Subcutaneous abdominal adipose tissue (tissue), 5 donors: ENCODE measurements around the gene CEACAM16.
"Not testable (repeated sequence)": the region's sequence is repeated elsewhere in the genome, so short reads cannot be mapped to it uniquely, and the experiment has no call there.

Experiments
- H3K27ac ChIP-seq: one replicate; pipeline ENCODE4 v1.7.0; 2013; ENCODE audit warnings: low read depth, mild to moderate bottlenecking, inconsistent platforms, low read length, moderate library complexity
- H3K27me3 ChIP-seq, 5 donors: one replicate each; pipeline ENCODE4 v1.7.0; 2013; ENCODE audit warnings: low read length in 5 of 5, inconsistent platforms in 1 of 5; ENCODE audit not compliant: control insufficient read depth in 5 of 5, insufficient read depth in 4 of 5
- H3K36me3 ChIP-seq, 5 donors: one replicate each; pipeline ENCODE4 v1.7.0; 2013; ENCODE audit warnings: low read length in 5 of 5; ENCODE audit not compliant: control insufficient read depth in 5 of 5, insufficient read depth in 5 of 5
- H3K4me1 ChIP-seq, 5 donors: one replicate each; pipeline ENCODE4 v1.7.0; 2013; ENCODE audit warnings: low read length in 5 of 5, mild to moderate bottlenecking in 3 of 5, moderate library complexity in 1 of 5; ENCODE audit not compliant: control insufficient read depth in 5 of 5, insufficient read depth in 5 of 5
- H3K4me3 ChIP-seq, 5 donors: one replicate each; pipeline ENCODE4 v1.7.0; 2013; ENCODE audit warnings: low read length in 5 of 5, low read depth in 1 of 5
- H3K9ac ChIP-seq, 5 donors: one replicate each; pipeline ENCODE4 v1.7.0; 2013; ENCODE audit warnings: low read length in 5 of 5, mild to moderate bottlenecking in 4 of 5, moderate library complexity in 3 of 5
- H3K9me3 ChIP-seq, 5 donors: one replicate each; pipeline ENCODE4 v1.7.0; 2013; ENCODE audit warnings: low read length in 5 of 5; ENCODE audit not compliant: control insufficient read depth in 5 of 5
- donor health status: healthy.
- donor health status: healthy.
- donor health status: healthy.
- donor health status: healthy.
- donor health status: healthy.

CEACAM16 gene

DNA sequence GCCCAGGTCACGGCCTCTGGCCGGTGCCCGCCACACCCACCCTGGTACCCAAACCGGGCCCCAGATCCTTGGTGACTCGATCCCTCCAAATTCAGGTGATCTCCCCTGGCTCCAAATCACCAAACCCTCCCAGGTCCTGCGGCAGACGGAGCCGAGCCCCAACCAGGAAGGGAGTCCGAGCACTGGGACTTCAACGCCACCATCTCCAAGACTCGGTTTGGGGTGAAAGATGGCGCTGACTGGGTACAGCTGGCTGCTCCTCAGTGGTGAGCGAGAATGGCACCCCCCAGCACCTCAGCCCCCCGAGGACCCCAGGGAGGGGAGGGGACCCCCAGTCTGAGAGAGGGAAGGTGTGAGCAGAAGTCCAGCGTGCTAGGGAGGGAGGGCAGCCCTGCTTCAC, 2.3 kb downstream of the CEACAM16 start:
- Histone ChIP-seq H3K9me3 (no peaks in the 10 kb centered on the region), H3K4me3 (no peak overlapping the region), H3K27me3 (peaks cover 3 to 10% (median 4%) of the 10 kb centered on the region in 5 donors), H3K4me1 (no peaks in the 10 kb centered on the region), H3K27ac (no peak overlapping the region), H3K9ac (no peak overlapping the region), H3K36me3 (no peaks in the 10 kb centered on the region)

DNA sequence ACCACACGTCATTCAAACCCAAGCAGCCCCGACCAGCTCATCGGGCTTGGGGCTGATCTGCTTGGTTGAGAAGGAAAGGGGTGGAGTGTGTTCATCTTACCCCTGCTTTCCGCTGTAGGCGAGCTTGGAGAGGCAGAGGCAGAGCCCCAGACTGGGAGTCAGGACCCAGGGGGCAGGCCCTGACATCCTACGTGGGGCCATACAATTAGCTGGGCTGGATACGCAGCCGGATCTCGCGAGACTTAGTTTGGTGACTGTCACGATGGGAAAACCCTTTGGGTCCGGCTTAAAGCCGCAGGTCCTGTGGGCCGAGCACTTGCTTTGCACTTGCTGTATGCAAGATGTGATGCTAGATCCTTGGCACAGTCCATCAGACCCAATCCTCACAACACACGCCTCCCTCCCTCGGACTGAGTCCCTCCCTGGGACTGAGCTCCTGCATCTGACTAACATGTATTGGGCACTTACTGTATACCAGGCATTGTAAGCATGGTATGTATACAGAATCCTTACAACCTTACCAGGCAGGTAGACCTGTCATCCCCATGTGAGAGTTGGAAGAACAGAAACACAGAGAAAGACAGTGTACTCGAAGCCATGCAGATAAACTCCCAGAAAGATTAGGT, 3.7 kb downstream of the CEACAM16 start:
- H3K36me3 ChIP-seq, result no peaks in the 10 kb centered on the region
- H3K4me3 ChIP-seq, result no peak overlapping the region
- H3K27ac ChIP-seq, result no peak overlapping the region
- peaks cover 0 to 13% (median 1%) of the 10 kb centered on the region in 5 donors for H3K27me3 ChIP-seq
- no peaks in the 10 kb centered on the region for H3K9me3 ChIP-seq
- no peak overlapping the region for H3K9ac ChIP-seq
- no peaks in the 10 kb centered on the region for H3K4me1 ChIP-seq

DNA sequence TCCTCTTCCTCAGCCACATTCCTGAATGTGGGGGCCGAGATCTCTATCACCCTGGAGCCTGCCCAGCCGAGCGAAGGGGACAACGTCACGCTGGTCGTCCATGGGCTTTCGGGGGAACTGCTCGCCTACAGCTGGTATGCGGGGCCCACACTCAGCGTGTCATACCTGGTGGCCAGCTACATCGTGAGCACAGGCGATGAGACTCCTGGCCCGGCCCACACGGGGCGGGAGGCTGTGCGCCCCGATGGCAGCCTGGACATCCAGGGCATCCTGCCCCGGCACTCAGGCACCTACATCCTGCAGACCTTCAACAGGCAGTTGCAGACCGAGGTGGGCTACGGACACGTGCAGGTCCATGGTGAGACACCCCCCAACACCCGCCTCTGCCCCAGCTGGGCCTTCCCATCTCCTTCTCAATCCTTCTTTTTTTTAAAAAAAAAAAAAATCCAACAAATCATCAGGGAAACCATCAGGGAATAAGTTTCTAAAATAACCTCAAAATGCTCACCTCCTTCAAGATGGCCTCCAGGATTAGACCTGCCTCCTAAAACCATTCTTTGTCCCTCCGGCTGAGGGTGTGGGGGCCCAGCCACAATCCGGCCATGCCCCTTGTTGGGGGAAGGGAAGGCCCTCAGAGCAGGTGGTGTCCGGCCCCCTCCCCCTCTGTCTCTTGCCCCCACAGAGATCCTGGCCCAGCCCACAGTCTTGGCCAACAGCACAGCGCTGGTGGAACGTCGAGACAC, 4.6 kb downstream of the CEACAM16 start:
- Histone ChIP-seq H3K27ac (no peak overlapping the region), H3K4me3 (no peak overlapping the region), H3K27me3 (peaks cover 0 to 13% (median 0%) of the 10 kb centered on the region in 5 donors), H3K9me3 (no peaks in the 10 kb centered on the region), H3K36me3 (no peaks in the 10 kb centered on the region), H3K9ac (no peak overlapping the region), H3K4me1 (no peaks in the 10 kb centered on the region)

DNA sequence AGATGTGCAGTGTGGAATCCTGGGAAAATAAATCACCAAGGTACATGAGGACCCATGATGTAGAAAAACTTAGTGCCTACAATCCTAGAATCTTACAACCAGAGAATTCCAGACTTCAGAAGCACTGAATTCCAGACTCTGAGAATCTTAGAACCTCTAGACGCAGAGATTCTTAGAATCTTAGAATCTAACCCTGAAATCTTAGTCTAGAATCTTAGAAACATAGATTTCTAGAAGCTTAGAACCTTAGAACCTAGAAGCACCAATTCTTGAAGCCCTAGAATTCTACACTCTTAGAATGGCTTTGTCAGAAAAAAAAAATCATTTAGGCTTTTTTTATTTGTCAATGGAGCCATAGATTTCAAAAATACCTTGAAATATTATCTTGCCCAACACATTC, 6.0 kb downstream of the CEACAM16 start:
- H3K4me1 ChIP-seq, result no peaks in the 10 kb centered on the region
- no peak overlapping the region for H3K4me3 ChIP-seq
- H3K9ac ChIP-seq, result no peak overlapping the region
- peaks cover 0 to 11% (median 0%) of the 10 kb centered on the region in 5 donors for H3K27me3 ChIP-seq
- H3K9me3 ChIP-seq, result no peaks in the 10 kb centered on the region
- no peaks in the 10 kb centered on the region for H3K36me3 ChIP-seq
- H3K27ac ChIP-seq, result no peak overlapping the region

DNA sequence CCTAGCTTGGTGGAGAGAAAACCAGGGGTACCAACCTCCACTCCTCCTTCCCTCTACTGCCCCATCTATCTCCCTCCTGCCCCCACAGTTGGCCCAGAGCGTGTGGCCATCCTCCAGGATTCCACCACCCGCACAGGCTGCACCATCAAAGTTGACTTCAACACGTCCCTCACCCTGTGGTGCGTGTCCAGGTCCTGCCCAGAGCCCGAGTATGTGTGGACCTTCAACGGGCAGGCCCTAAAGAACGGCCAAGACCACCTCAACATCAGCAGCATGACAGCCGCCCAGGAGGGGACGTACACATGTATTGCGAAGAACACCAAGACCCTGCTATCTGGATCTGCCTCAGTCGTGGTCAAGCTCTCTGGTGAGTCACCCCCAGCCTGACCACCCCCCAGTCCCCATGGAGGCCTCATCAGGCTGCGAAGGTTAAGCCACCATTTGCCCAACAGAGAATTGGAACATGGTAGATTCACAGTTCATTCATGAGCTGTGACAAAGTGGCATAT, 6.6 kb downstream of the CEACAM16 start:
- H3K4me1 ChIP-seq, result peaks cover 0 to 3% (median 0%) of the 10 kb centered on the region in 5 donors
- no peak overlapping the region for H3K4me3 ChIP-seq
- no peaks in the 10 kb centered on the region for H3K9me3 ChIP-seq
- no peak overlapping the region for H3K9ac ChIP-seq
- peaks cover 0 to 11% (median 0%) of the 10 kb centered on the region in 5 donors for H3K27me3 ChIP-seq
- no peak overlapping the region for H3K27ac ChIP-seq
- H3K36me3 ChIP-seq, result no peaks in the 10 kb centered on the region

DNA sequence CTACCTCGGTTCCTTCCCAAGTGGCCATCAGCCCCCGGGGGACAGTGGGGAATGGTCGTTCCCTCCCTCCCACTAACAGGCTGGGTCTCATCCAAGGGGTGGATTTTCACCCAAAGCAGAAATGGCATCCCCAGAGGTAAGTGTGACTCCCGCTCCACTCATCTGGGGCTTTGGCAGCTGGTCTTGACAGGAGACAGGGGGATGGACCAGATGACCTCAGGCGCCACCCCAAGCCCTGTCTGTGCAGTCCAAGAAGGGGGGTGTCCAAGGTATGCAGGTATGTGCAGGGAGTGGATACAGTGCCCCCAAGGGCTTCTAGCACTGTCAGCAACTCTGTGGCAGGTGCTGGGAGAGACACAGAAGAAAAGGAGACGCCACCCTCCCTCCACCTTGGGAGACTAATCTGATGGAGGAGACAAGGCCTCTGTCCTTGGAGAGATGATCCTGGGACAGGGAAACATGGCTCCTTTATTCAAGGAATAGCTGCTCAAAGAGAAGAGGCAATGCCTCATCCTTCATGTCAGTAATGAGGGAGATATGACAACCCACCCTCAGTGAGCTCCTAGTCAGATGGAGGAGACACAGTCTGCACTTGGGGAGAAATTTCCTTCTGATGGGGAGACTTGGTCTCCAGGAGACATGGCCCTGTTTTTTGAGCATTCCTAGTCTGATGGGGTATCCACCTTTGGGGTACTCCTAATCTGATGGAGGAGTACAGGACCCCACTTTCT, 7.7 kb downstream of the CEACAM16 start:
- Histone ChIP-seq H3K27ac (no peak overlapping the region), H3K4me1 (peaks cover 0 to 9% (median 0%) of the 10 kb centered on the region in 5 donors), H3K9ac (no peak overlapping the region), H3K9me3 (no peaks in the 10 kb centered on the region), H3K27me3 (peaks cover 0 to 11% (median 0%) of the 10 kb centered on the region in 5 donors), H3K36me3 (no peaks in the 10 kb centered on the region), H3K4me3 (no peak overlapping the region)

DNA sequence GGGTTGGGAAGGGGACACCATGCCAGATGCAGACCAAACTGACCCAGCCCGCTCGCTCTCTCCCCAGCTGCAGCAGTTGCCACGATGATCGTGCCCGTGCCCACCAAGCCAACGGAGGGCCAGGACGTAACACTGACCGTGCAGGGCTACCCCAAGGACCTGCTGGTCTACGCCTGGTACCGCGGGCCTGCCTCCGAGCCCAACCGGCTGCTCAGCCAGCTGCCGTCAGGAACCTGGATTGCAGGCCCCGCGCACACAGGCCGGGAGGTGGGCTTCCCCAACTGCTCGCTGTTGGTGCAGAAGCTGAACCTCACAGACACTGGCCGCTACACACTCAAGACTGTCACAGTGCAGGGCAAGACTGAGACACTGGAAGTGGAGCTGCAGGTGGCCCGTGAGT, 8.8 kb downstream of the CEACAM16 start:
- peaks cover 0 to 8% (median 0%) of the 10 kb centered on the region in 5 donors for H3K27me3 ChIP-seq
- H3K36me3 ChIP-seq, result no peaks in the 10 kb centered on the region
- no peak overlapping the region for H3K4me3 ChIP-seq
- H3K9me3 ChIP-seq, result no peaks in the 10 kb centered on the region
- peaks cover 0 to 9% (median 0%) of the 10 kb centered on the region in 5 donors for H3K4me1 ChIP-seq
- no peak overlapping the region for H3K27ac ChIP-seq
- no peak overlapping the region for H3K9ac ChIP-seq

DNA sequence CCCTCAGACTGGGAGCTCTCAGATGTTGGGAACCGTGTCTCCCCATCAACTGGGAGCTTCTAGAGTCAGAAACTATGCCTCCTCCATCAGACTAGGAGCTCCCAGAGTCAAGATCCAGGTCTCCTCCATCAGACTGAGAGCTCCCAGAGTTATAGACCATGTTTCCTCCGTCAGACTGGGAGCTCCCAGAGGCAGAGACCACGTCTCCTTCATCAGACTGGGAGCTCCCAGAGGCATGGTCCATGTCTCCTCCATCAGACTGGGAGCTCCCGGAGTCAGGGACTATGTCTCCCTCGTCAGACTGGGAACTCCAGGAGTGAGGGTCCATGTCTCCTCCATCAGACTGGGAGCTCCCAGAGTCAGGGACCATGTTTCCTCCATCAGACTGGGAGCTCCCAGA, 10.0 kb downstream of the CEACAM16 start:
- Histone ChIP-seq H3K27ac (no peak overlapping the region), H3K4me3 (no peak overlapping the region), H3K9ac (no peak overlapping the region), H3K27me3 (peaks cover 0 to 10% (median 0%) of the 10 kb centered on the region in 5 donors), H3K9me3 (no peaks in the 10 kb centered on the region), H3K4me1 (peaks cover 0 to 9% (median 0%) of the 10 kb centered on the region in 5 donors), H3K36me3 (no peaks in the 10 kb centered on the region)

DNA sequence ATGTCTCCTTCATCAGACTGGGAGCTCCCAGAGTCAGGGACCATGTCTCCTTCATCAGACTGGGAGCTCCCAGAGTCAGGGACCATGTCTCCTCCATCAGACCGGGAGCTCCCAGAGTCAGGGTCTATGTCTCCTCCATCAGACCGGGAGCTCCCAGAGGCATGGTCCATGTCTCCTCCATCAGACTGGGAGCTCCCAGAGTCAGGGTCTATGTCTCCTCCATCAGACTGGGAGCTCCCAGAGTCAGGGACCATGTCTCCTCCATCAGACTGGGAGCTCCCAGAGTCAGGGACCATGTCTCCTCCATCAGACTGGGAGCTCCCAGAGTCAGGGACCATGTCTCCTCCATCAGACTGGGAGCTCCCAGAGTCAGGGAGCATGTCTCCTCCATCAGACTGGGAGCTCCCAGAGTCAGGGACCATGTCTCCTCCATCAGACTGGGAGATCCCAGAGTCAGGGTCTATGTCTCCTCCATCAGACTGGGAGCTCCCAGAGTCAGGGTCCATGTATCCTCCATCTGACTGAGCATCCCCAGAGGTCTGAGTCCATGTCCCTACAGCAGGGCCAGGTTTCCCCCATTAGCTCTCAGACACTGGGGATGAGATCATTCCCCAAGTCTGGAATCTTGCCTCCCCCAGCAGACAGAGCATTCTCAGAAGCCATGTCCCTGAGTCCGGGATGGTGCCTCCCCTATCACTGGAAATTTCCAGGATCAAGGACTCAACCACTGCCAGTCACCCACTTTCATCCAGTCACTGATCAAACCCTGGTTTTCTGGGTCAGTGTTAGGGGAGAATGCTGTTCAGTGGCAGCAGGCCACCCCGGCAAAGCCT, 10.7 kb downstream of the CEACAM16 start:
- not testable (repeated sequence) for H3K4me3 ChIP-seq, H3K27ac ChIP-seq, H3K4me1 ChIP-seq, H3K9me3 ChIP-seq, H3K9ac ChIP-seq, H3K36me3 ChIP-seq
- H3K27me3 ChIP-seq, result peaks cover 0 to 10% (median 0%) of the 10 kb centered on the region in 5 donors
